HG03196 (cell line): ENCODE data around the gene PCDHGC5.
A peak's percentile ranks its signal among the peaks of the same experiment; 100 is the strongest.

Experiments used
- ATAC-seq: cut with Tn5 transposase; IDR thresholded peaks from one replicate; pipeline ENCODE4 v1.9.1; 2021; ENCODE audit not compliant: unreplicated experiment

The PCDHGC5 gene

GRCh38 chr5:141490771-141491170, 1.9 kb downstream of the PCDHGC5 start:
- ATAC-seq: no peak

- ATAC-seq: no peak
Observed at GRCh38 chr5:141491323-141492167, 2.7 kb downstream of the PCDHGC5 start.

- no peak for ATAC-seq
Observed at GRCh38 chr5:141492168-141492885, 3.4 kb downstream of the PCDHGC5 start.

- ATAC-seq: no peak
Observed at GRCh38 chr5:141493500-141494422, 4.9 kb downstream of the PCDHGC5 start.

- ATAC-seq: no peak
Observed at GRCh38 chr5:141494761-141495452, 6.0 kb downstream of the PCDHGC5 start.

- no peak for ATAC-seq
Observed at GRCh38 chr5:141495453-141495811, 6.6 kb downstream of the PCDHGC5 start.

- ATAC-seq: no peak
Observed at GRCh38 chr5:141496038-141496437, 7.2 kb downstream of the PCDHGC5 start.

GRCh38 chr5:141501761-141502160, 12.9 kb downstream of the PCDHGC5 start:
- no peak for ATAC-seq

- ATAC-seq: no peak
Observed at GRCh38 chr5:141503681-141504080, 14.8 kb downstream of the PCDHGC5 start.

- no peak for ATAC-seq
Observed at GRCh38 chr5:141504216-141504615, 15.3 kb downstream of the PCDHGC5 start.

GRCh38 chr5:141506381-141507155, 17.7 kb downstream of the PCDHGC5 start:
- ATAC-seq: no peak

- ATAC-seq: peak; percentile 39
Observed at GRCh38 chr5:141507387-141508091, 18.7 kb downstream of the PCDHGC5 start.

- ATAC-seq: no peak
Observed at GRCh38 chr5:141508440-141508797, 19.5 kb downstream of the PCDHGC5 start.

GRCh38 chr5:141508798-141509611, 20.1 kb downstream of the PCDHGC5 start:
- no peak for ATAC-seq

GRCh38 chr5:141510160-141510559, 21.3 kb downstream of the PCDHGC5 start:
- ATAC-seq: no peak

GRCh38 chr5:141510850-141511601, 22.1 kb downstream of the PCDHGC5 start:
- peak; percentile 39 for ATAC-seq

GRCh38 chr5:141511771-141512325, 23.0 kb downstream of the PCDHGC5 start:
- no peak for ATAC-seq
